Measurements from ENCODE around the gene KRT81.

The KRT81 gene

GRCh38 chr12:52251367-52252051, 39.8 kb downstream of the KRT81 start:
- ChIA-PET POLR2A (no interaction called here), CTCF (interaction anchor here (0.6 to 1.1 kb wide), 3 partner anchors 30 to 76 kb away, joined by 3 to 5 read pairs (median 4); no protein-coding TSS in a partner anchor)
- no peak for TF ChIP-seq NFRKB (IDR thresholded peaks at IDR 0.05)
- no peak for TF ChIP-seq TARDBP (IDR thresholded peaks at IDR 0.05)
- no peak for TF ChIP-seq BHLHE40 (IDR thresholded peaks at IDR 0.05; ENCODE audit: borderline replicate concordance)
- TF ChIP-seq LEF1 (IDR thresholded peaks at IDR 0.05; ENCODE audit: borderline replicate concordance): no peak
- no peak for TF ChIP-seq FOXA1 (IDR thresholded peaks at IDR 0.05)
- no peak for TF ChIP-seq ELF4 (IDR thresholded peaks at IDR 0.05)
- TF ChIP-seq L3MBTL2 (conservative IDR thresholded peaks at IDR 0.05): no peak
- TF ChIP-seq SP1 (IDR thresholded peaks at IDR 0.05): no peak
- no peak for DNase-seq (ENCODE audit: extremely low spot score)

GRCh38 chr12:52250048-52250990, 41.0 kb downstream of the KRT81 start:
- TF ChIP-seq SP1 (IDR thresholded peaks at IDR 0.05) (no peak), ZNF384 (IDR thresholded peaks at IDR 0.05) (no peak), ARNT (IDR thresholded peaks at IDR 0.05) (no peak), NFRKB (IDR thresholded peaks at IDR 0.05) (no peak), TARDBP (IDR thresholded peaks at IDR 0.05) (no peak), BHLHE40 (IDR thresholded peaks at IDR 0.05; ENCODE audit: borderline replicate concordance) (no peak), LEF1 (IDR thresholded peaks at IDR 0.05; ENCODE audit: borderline replicate concordance) (no peak), SUZ12 (IDR thresholded peaks at IDR 0.05) (no peak)
- DNase-seq (ENCODE audit: extremely low spot score): no peak
- CTCF ChIA-PET: no interaction called here
- POLR2A ChIA-PET: no interaction called here

DNA sequence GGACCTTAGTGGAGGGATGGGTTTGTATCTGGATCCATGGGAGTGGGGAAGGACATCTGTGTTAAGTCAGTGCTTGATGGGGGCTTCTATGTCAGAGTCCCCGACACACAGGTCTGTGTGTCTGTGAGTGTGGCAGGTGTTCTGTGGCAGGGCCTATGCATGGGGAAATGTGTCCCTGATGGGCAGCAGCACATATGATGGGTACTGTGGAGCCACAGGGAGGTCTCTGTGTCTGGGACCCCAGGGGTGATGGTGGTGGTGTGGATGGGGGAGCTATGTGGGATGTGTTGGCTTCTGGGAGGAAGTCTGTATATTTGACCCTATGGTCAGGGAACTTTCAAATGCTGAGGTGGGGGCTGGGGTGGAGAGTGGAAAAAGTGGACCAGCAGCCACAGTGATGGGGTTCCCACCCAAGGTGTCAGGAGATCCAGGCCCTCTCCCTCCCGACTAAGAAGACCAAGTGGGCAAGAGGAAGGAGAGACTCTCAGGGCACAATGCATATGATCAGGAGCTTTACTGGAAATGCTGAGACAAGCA, 41.8 kb downstream of the KRT81 start:
- POLR2A ChIA-PET: no interaction called here
- CTCF ChIA-PET: no interaction called here
- DNase-seq (ENCODE audit: extremely low spot score): no peak
- no peak for TF ChIP-seq SP1 (IDR thresholded peaks at IDR 0.05)
- TF ChIP-seq CTBP1 (IDR thresholded peaks at IDR 0.05; ENCODE audit: borderline replicate concordance): no peak
- TF ChIP-seq HDGF (IDR thresholded peaks at IDR 0.05; ENCODE audit: borderline replicate concordance): no peak
- TF ChIP-seq NFRKB (IDR thresholded peaks at IDR 0.05): no peak
- TF ChIP-seq TARDBP (IDR thresholded peaks at IDR 0.05): no peak
- no peak for TF ChIP-seq FOXA1 (IDR thresholded peaks at IDR 0.05)
- no peak for TF ChIP-seq PKNOX1 (IDR thresholded peaks at IDR 0.05)
- no peak for TF ChIP-seq L3MBTL2 (conservative IDR thresholded peaks at IDR 0.05)
- TF ChIP-seq ZNF384 (IDR thresholded peaks at IDR 0.05): no peak
- no peak for TF ChIP-seq SUZ12 (IDR thresholded peaks at IDR 0.05)

- ChIA-PET POLR2A (no interaction called here), CTCF (interaction anchor here (0.8 kb wide), 1 partner anchor 27 kb away, joined by 4 read pairs; no protein-coding TSS in a partner anchor)
- no peak for TF ChIP-seq BHLHE40 (IDR thresholded peaks at IDR 0.05; ENCODE audit: borderline replicate concordance)
- DNase-seq (ENCODE audit: extremely low spot score): no peak
Observed at GRCh38 chr12:52248541-52249461, 42.5 kb downstream of the KRT81 start.

GRCh38 chr12:52247622-52248540, 43.5 kb downstream of the KRT81 start:
- ChIA-PET CTCF (interaction anchor here (1.5 kb wide), 1 partner anchor 31 kb away, joined by 3 read pairs; no protein-coding TSS in a partner anchor), POLR2A (no interaction called here)

More at GRCh38 chr12:52247622-52248540, 43.5 kb downstream of the KRT81 start:
- TF ChIP-seq CTBP1 (IDR thresholded peaks at IDR 0.05; ENCODE audit: borderline replicate concordance) (no peak), BHLHE40 (IDR thresholded peaks at IDR 0.05; ENCODE audit: borderline replicate concordance) (no peak), PKNOX1 (IDR thresholded peaks at IDR 0.05) (no peak), TARDBP (IDR thresholded peaks at IDR 0.05) (no peak), HDGF (IDR thresholded peaks at IDR 0.05; ENCODE audit: borderline replicate concordance) (no peak), FOXM1 (IDR thresholded peaks at IDR 0.05; ENCODE audit: borderline replicate concordance) (no peak), ZNF384 (IDR thresholded peaks at IDR 0.05) (no peak), ELF4 (IDR thresholded peaks at IDR 0.05) (no peak)
- no peak for DNase-seq (ENCODE audit: extremely low spot score)

All from HEK293T (cell line).